H1 (cell line): ENCODE results near the gene TSNAXIP1. TPM values are rescaled to one million over a fixed set of nuclear protein-coding genes. Genes with fewer than 3 reads are reported as not detected.

Experiments used
- CTCF ChIA-PET: fragments of 300-600 bp; sonication (Branson Sonifier 250); formaldehyde crosslinking; loops from one replicate; lab custom pipeline; 2021; ENCODE audit not compliant: partially characterized antibody; lab: Charles Lee
- POLR2A ChIA-PET: fragments of 300-600 bp; sonication (Branson Sonifier 250); formaldehyde crosslinking; loops from one replicate; lab custom pipeline; 2021; ENCODE audit warnings: inconsistent platforms; ENCODE audit not compliant: partially characterized antibody; lab: Charles Lee
- DNase-seq, 2 experiments: peaks; one replicate each; pipeline versions ENCODE4 v3.0.0 to v3.0.0-alpha.2; 2010 to 2022; ENCODE audit warnings: low spot score in 2 of 2, low read depth in 1 of 2, mixed read lengths in 1 of 2
- FAIRE-seq: peaks from 2 replicates; lab custom pipeline; 2011; peaks lifted over from hg19 to GRCh38; lab: Jason Lieb, UNC
- H2AFZ ChIP-seq: 2 replicates; pipeline ENCODE4 v1.8.1; 2012; ENCODE audit warnings: low read length, inconsistent platforms
- H2AK5ac ChIP-seq: 2 replicates; pipeline ENCODE4 v1.6.1; 2013; ENCODE audit warnings: low read depth, low read length
- H2BK120ac ChIP-seq: replicated peaks from 2 replicates; pipeline ENCODE3; 2013; ENCODE audit warnings: low read depth, low read length, inconsistent platforms
- H2BK12ac ChIP-seq: 2 replicates; pipeline ENCODE4 v1.6.1; 2013; ENCODE audit warnings: low read depth, low read length
- H2BK15ac ChIP-seq: 2 replicates; pipeline ENCODE4 v1.6.1; 2013; ENCODE audit warnings: low read length
- H2BK20ac ChIP-seq: 2 replicates; pipeline ENCODE4 v1.6.1; 2013; ENCODE audit warnings: low read length
- H2BK5ac ChIP-seq: 2 replicates; pipeline ENCODE4 v1.6.1; 2013; ENCODE audit warnings: low read depth, low read length
- H3K14ac ChIP-seq: 2 replicates; pipeline ENCODE4 v1.6.1; 2013; ENCODE audit warnings: inconsistent platforms; ENCODE audit not compliant: insufficient read length
- H3K18ac ChIP-seq: 2 replicates; pipeline ENCODE4 v1.6.1; 2013; ENCODE audit warnings: low read length; ENCODE audit errors: extremely low read depth
- H3K23ac ChIP-seq: 2 replicates; pipeline ENCODE4 v1.6.1; 2013; ENCODE audit warnings: inconsistent platforms; ENCODE audit not compliant: insufficient read length
- H3K23me2 ChIP-seq: 2 replicates; pipeline ENCODE4 v1.6.1; 2013; ENCODE audit warnings: low read depth, low read length
- H3K27ac ChIP-seq: 2 replicates; pipeline ENCODE4 v1.6.1; 2011; ENCODE audit warnings: low read depth, low read length, inconsistent platforms
- H3K27me3 ChIP-seq, 4 experiments: replicated peaks in 1 of 4; 1 replicate in 1 of 4; 2 replicates in 3 of 4; pipeline versions ENCODE4 v1.6.1 to v1.8.1; 2011 to 2013; ENCODE audit warnings: low read length in 3 of 4, mild to moderate bottlenecking in 3 of 4, inconsistent platforms in 2 of 4, mixed read lengths in 2 of 4, moderate library complexity in 1 of 4; ENCODE audit not compliant: control insufficient read depth in 3 of 4, insufficient read depth in 3 of 4; ENCODE audit errors: extremely low read depth in 1 of 4
- H3K36me3 ChIP-seq, 4 experiments: 2 replicates each; pipeline versions ENCODE4 v1.6.1 to v1.8.1; 2011 to 2013; ENCODE audit warnings: mild to moderate bottlenecking in 4 of 4, low read length in 3 of 4, moderate library complexity in 2 of 4, control low read depth in 1 of 4, inconsistent platforms in 1 of 4; ENCODE audit not compliant: insufficient read depth in 4 of 4, control insufficient read depth in 2 of 4
- H3K4ac ChIP-seq: replicated peaks from 2 replicates; pipeline ENCODE3; 2013; ENCODE audit warnings: low read length, low read depth, mixed read lengths, inconsistent platforms; ENCODE audit not compliant: insufficient read length
- H3K4me1 ChIP-seq, 4 experiments: replicated peaks in 1 of 4; 1 replicate in 1 of 4; 2 replicates in 3 of 4; pipeline versions ENCODE4 v1.6.1 to v1.8.1; 2011 to 2013; ENCODE audit warnings: low read length in 3 of 4, inconsistent platforms in 2 of 4, mixed read lengths in 1 of 4; ENCODE audit not compliant: insufficient read depth in 4 of 4, control insufficient read depth in 3 of 4
- H3K4me2 ChIP-seq, 2 experiments: 2 replicates each; pipeline versions ENCODE4 v1.6.1 to v1.8.1; 2011 to 2013; ENCODE audit warnings: low read depth in 2 of 2, low read length in 2 of 2, control low read depth in 1 of 2, inconsistent platforms in 1 of 2, mild to moderate bottlenecking in 1 of 2; ENCODE audit not compliant: insufficient read depth in 1 of 2
- H3K4me3 ChIP-seq, 4 experiments: fragments of 200-600, 300-600 bp in 1 of 4; sonication (generic), shearing (Covaris generic), sonication (Bioruptor Twin) in 1 of 4; 2 replicates each; pipeline versions ENCODE4 v1.5.1 to v1.8.1; 2011 to 2016; ENCODE audit warnings: low read length in 4 of 4, low read depth in 3 of 4, control low read depth in 2 of 4, inconsistent platforms in 2 of 4, mild to moderate bottlenecking in 2 of 4, mixed read lengths in 1 of 4, moderate library complexity in 1 of 4; ENCODE audit not compliant: insufficient read depth in 2 of 4; ENCODE audit errors: extremely low read depth in 1 of 4
- H3K56ac ChIP-seq: replicated peaks from 2 replicates; pipeline ENCODE3; 2013; ENCODE audit warnings: low read depth, mild to moderate bottlenecking, mixed read lengths, low read length, inconsistent platforms; ENCODE audit not compliant: insufficient read length
- H3K79me1 ChIP-seq: 2 replicates; pipeline ENCODE4 v1.6.1; 2013; ENCODE audit warnings: low read depth, low read length, control low read depth
- H3K79me2 ChIP-seq, 2 experiments: 2 replicates each; pipeline versions ENCODE4 v1.6.1 to v1.8.1; 2012 to 2013; ENCODE audit warnings: low read length in 2 of 2, mild to moderate bottlenecking in 2 of 2, inconsistent platforms in 1 of 2; ENCODE audit not compliant: insufficient read depth in 2 of 2, control insufficient read depth in 1 of 2
- H3K9ac ChIP-seq, 4 experiments: replicated peaks in 1 of 4; 1 replicate in 1 of 4; 2 replicates in 3 of 4; pipeline versions ENCODE4 v1.6.1 to v1.8.1; 2011 to 2013; ENCODE audit warnings: low read depth in 3 of 4, low read length in 3 of 4, control low read depth in 2 of 4, mild to moderate bottlenecking in 2 of 4, moderate library complexity in 2 of 4, inconsistent platforms in 1 of 4; ENCODE audit errors: extremely low read depth in 1 of 4
- H3K9me3 ChIP-seq, 2 experiments: 2 replicates each; pipeline versions ENCODE4 v1.6.1 to v1.8.1; 2012 to 2013; ENCODE audit warnings: mild to moderate bottlenecking in 2 of 2, moderate library complexity in 2 of 2, control low read depth in 1 of 2, inconsistent platforms in 1 of 2, low read depth in 1 of 2, low read length in 1 of 2, mixed read lengths in 1 of 2; ENCODE audit not compliant: insufficient read depth in 2 of 2
- H4K20me1 ChIP-seq, 2 experiments: replicated peaks in 1 of 2; 2 replicates each; pipeline versions ENCODE3 to v1.8.1; 2011 to 2013; ENCODE audit warnings: inconsistent platforms in 2 of 2, low read length in 2 of 2, mild to moderate bottlenecking in 1 of 2; ENCODE audit not compliant: insufficient read depth in 2 of 2, control insufficient read depth in 1 of 2
- H4K5ac ChIP-seq: 2 replicates; pipeline ENCODE4 v1.6.1; 2013; ENCODE audit warnings: low read length, low read depth, mixed read lengths, inconsistent platforms; ENCODE audit not compliant: insufficient read length
- H4K8ac ChIP-seq: 2 replicates; pipeline ENCODE4 v1.8.0; 2013; ENCODE audit warnings: mild to moderate bottlenecking, moderate library complexity, low read length, inconsistent platforms; ENCODE audit not compliant: insufficient read depth; ENCODE audit errors: extremely low read depth
- H4K91ac ChIP-seq: replicated peaks from 2 replicates; pipeline ENCODE3; 2013; ENCODE audit warnings: low read length, mixed read lengths, inconsistent platforms; ENCODE audit not compliant: insufficient read length
- CHD1 ChIP-seq: IDR thresholded peaks from 2 replicates; pipeline ENCODE4 v1.6.1; 2012; ENCODE audit warnings: low read depth, low read length, improper control_type of control experiment
- HDAC6 ChIP-seq: IDR thresholded peaks from one replicate; pipeline ENCODE4 v1.7.1; 2012; ENCODE audit warnings: low read depth, mild to moderate bottlenecking, inconsistent platforms, low read length, moderate library complexity
- JUN ChIP-seq: IDR thresholded peaks from 2 replicates; pipeline ENCODE4 v1.6.1; 2011; ENCODE audit warnings: low read depth, mild to moderate bottlenecking, improper control_type of control experiment, low read length
- MAX ChIP-seq: IDR thresholded peaks from 2 replicates; pipeline ENCODE4 v1.6.1; 2012; ENCODE audit warnings: inconsistent platforms
- NRF1 ChIP-seq: IDR thresholded peaks from 2 replicates; pipeline ENCODE4 v1.6.1; 2011; ENCODE audit warnings: mild to moderate bottlenecking, low read depth, low read length, improper control_type of control experiment
- SP2 ChIP-seq: IDR thresholded peaks from 2 replicates; pipeline ENCODE4 v1.6.1; 2012; ENCODE audit warnings: mild to moderate bottlenecking, low read length, inconsistent platforms
- USF2 ChIP-seq: IDR thresholded peaks from 2 replicates; pipeline ENCODE4 v1.6.1; 2011; ENCODE audit warnings: low read length, improper control_type of control experiment
- ZNF274 ChIP-seq: IDR thresholded peaks from 2 replicates; pipeline ENCODE4 v1.7.0; 2012; ENCODE audit warnings: low read length, borderline replicate concordance; ENCODE audit errors: extremely low read depth
- WGBS, 2 experiments: shearing (Covaris generic) in 1 of 2; methylation state at CpG; one replicate each; pipeline versions ENCODE4 v1.1.6 to v1.1.7; 2013 to 2015; ENCODE audit warnings: low lambda C conversion rate in 2 of 2, mixed read lengths in 2 of 2, inconsistent platforms in 1 of 2, low coverage in 1 of 2, missing lambda C conversion rate in 1 of 2; ENCODE audit not compliant: insufficient replicate concordance in 2 of 2, insufficient coverage in 1 of 2, insufficient read length in 1 of 2; ENCODE audit errors: extremely low coverage in 1 of 2, missing lambda C conversion rate in 1 of 2; 5-methylcytosine and 5-hydroxymethylcytosine counted together
- polyA plus RNA-seq, 7 experiments: library from polyadenylated mRNA; depleted of rRNA in 3 of 7; stranded (reverse) in 5 of 7; unstranded in 2 of 7; fragments of >200 nt in 5 of 7; fragments of 200-250 nt in 2 of 7; gene quantifications; 1 replicate in 5 of 7; 2 replicates in 1 of 7; 4 replicates in 1 of 7; pipeline versions ENCODE4 v1.2.1 to v1.2.3, GENCODE V29; 2011 to 2013; ENCODE audit warnings: missing spikeins in 2 of 7, mixed read lengths in 2 of 7
- total RNA-seq: library from RNA; stranded (reverse); fragmentation: NEBNext Ultra II Directional; extraction: Animal tissue kit (Norgen Biotek cat#: 25700); gene quantifications from 2 replicates; pipeline ENCODE4 v1.2.1, GENCODE V29; 2021
- TF ChIP-seq, protein P1 (sequence below), 3 experiments: IDR thresholded peaks; 1 replicate in 2 of 3; 2 replicates in 1 of 3; pipeline versions ENCODE4 v1.5.1 to v1.6.1; 2011; ENCODE audit warnings: low read length in 3 of 3, mild to moderate bottlenecking in 3 of 3, inconsistent platforms in 2 of 3, low read depth in 1 of 3, moderate library complexity in 1 of 3; ENCODE audit not compliant: insufficient read depth in 1 of 3; ENCODE audit errors: control extremely low read depth in 1 of 3

TSNAXIP1 gene
- total and polyA plus RNA-seq, 2 of the 8 experiments (the other 6 are each of a cell fraction or from before 2014, with no cell fraction given), result 0.37 to 0.94 TPM

DNA sequence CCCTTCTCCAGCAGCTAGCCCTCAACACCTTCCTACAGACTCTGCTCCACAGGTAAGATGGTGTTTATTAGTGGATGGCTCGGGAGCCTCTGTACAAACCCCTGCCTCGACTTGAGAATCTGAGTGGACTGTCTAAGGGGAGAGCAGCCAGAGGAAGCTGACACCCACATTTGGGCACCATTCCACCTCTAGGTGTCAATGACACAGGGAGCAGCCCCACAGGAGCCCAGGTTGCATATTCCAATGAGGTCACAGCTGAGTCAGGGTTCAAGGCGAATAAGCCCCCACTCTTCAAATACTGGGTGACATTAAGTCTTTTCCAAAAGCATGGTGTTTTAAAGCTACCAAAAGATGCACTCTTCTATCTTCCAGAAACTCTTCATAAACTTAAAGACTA, 32.2 kb upstream of the TSNAXIP1 start:
- Histone ChIP-seq H3K4ac (no peak overlapping the region), H2BK5ac (0 out of 2 replicates have a peak overlapping the region, but pooled peaks have one; percentile 60), H3K36me3 (no peaks in the 10 kb centered on the region), H2BK120ac (no peak overlapping the region), H2AK5ac (no peak overlapping the region), H3K9ac (no peak overlapping the region), H3K4me3 (no peak overlapping the region), H3K79me1 (peaks cover 7% of the 10 kb centered on the region), H3K18ac (no peak overlapping the region), H2BK20ac (no peak overlapping the region), H3K79me2 (no peaks in the 10 kb centered on the region; a peak in 1 of 4 replicates), H3K27ac (no peak overlapping the region), H3K9me3 (no peaks in the 10 kb centered on the region), H3K14ac (no peak overlapping the region), H4K5ac (no peak overlapping the region), H3K4me2 (no peak overlapping the region), H3K27me3 (no peaks in the 10 kb centered on the region), H4K8ac (no peak overlapping the region), H2BK15ac (no peak overlapping the region), H4K20me1 (peaks cover 0 to 4% of the 10 kb centered on the region in 2 experiments), H3K4me1 (no peaks in the 10 kb centered on the region), H3K23me2 (no peaks in the 10 kb centered on the region), H2AFZ (no peak overlapping the region), H3K56ac (no peak overlapping the region), H3K23ac (no peak overlapping the region), H2BK12ac (no peak overlapping the region), H4K91ac (no peak overlapping the region)
- 92% methylated on average over 3 of the region's 3 CpGs; no CpG with 5 or more reads in 1 of the 2 experiments for WGBS, 2 experiments
- FAIRE-seq (no peak), DNase-seq (no peak)
- TF ChIP-seq CHD1, result no peak
- TF ChIP-seq ZNF274, result no peak
- TF ChIP-seq, protein P1, sequence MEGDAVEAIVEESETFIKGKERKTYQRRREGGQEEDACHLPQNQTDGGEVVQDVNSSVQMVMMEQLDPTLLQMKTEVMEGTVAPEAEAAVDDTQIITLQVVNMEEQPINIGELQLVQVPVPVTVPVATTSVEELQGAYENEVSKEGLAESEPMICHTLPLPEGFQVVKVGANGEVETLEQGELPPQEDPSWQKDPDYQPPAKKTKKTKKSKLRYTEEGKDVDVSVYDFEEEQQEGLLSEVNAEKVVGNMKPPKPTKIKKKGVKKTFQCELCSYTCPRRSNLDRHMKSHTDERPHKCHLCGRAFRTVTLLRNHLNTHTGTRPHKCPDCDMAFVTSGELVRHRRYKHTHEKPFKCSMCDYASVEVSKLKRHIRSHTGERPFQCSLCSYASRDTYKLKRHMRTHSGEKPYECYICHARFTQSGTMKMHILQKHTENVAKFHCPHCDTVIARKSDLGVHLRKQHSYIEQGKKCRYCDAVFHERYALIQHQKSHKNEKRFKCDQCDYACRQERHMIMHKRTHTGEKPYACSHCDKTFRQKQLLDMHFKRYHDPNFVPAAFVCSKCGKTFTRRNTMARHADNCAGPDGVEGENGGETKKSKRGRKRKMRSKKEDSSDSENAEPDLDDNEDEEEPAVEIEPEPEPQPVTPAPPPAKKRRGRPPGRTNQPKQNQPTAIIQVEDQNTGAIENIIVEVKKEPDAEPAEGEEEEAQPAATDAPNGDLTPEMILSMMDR (IDR thresholded peaks at IDR 0.05; ENCODE audit: control extremely low read depth in 1 of 3, insufficient read depth in 1 of 3, low read depth in 1 of 3, low read length in 3 of 3), result no peak
- no peak for TF ChIP-seq MAX
- TF ChIP-seq JUN, result no peak
- no peak for TF ChIP-seq USF2
- TF ChIP-seq NRF1, result no peak
- no peak for TF ChIP-seq HDAC6
- TF ChIP-seq SP2, result no peak
- ChIA-PET POLR2A (no interaction called here), CTCF (interaction anchor here (0.8 kb wide), 1 partner anchor 42 kb away, joined by 4 read pairs; no protein-coding TSS in a partner anchor)
